CD4-positive, alpha-beta T cell treated with Interleukin-15 for 1 hour (primary cell): Measurements from ENCODE around the gene YWHAE.
"Not testable (repeated sequence)": the region's sequence is repeated elsewhere in the genome, so short reads cannot be mapped to it uniquely, and the experiment has no call there.

ENCODE experiments used
- DNase-seq: peaks from one replicate; pipeline ENCODE4 v3.0.0-alpha.2; 2020

YWHAE gene

DNA sequence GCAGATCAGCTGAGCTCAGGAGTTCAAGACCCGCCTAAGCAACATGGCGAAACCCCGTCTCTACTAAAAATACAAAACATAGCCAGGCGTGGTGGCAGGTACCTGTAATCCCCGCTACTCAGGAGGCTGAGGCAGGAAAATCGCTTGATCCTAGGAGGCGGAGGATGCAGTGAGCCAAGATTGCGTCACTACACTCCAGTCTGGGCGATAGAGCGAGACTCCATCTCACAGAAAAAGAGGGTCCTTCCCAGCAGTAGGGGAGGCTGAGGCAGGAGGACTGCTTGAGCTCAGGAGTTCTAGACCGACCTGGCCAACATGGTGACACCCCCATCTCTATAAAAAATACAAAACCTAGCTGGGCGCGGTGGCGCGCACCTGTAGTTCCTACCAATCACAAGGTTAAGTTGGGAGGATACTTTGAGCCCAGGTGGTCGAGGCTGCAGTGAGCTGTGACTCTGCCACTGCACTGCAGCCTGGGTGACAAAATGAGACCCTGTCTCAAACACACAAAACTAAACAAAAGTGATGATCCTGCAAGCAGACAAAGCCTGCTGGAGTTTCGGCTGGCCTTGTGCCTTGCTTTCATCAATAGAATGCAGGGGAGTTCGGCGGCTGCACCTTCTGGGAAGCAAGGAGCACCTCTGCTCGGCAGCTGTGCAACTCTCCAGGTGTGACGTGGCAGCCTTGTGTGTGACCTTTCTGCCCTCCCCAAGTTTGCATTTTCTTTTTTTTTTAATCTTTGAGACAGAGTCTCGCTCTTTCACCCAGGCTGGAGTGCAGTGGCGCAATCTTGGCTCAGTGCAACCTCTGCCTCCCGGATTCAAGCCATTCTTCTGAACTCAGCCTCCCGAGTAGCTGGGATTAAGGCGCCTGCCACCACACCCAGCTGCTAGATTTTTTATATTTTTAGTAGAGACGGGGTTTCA, 12.4 kb upstream of the YWHAE start:
- no peak for DNase-seq

DNA sequence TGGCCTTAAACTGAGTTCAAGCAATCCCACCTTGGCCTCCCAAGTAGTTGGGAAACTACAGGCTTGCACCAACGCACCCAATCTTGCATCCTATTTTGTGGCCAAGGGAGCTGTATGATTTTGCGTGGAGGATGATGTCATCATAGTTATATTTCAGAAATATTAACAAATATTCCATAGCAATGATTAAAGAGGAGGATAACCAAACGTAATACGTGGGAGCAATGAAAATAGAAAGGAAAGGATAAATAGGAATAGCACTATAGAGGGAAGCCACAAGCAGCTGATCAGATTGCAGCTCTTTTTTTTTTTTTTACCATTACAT, 2.2 kb upstream of the YWHAE start:
- no peak for DNase-seq

DNA sequence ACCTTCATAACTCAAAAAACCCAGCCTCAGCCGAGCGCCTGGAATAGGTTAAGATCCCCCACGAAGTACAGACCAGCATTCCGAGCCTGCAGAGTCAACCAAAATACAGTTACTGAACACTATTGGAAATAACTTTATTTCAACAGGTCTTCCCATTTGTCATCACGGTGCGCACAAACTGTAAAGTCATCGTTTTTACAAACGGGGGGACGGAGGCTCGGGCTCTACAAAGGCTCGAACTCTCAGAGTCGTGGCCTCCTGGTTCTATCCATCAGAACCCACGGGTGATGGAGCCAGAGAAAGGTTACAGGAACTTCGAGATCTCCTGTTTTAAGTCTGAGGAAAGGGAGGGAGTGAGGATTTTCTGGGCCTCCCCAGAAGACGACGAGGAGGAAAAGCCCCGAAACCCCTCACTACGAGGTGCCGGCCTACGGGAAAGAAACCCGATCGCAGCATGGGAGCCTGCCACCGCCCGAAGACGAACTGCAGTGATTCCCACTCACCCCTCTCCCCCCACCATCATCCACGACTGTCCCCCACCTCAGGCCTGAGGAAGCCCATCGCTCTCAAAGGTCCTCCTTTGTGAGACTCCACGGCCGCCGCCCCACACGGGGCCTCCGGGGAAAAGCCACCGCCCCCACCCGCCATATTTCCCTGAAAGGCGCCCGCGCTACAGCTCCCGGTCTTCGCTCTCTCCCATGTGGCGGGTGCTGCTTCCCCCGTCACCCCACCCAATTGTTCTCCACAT, 917 bp downstream of the YWHAE start:
- peak; percentile 28 for DNase-seq

DNA sequence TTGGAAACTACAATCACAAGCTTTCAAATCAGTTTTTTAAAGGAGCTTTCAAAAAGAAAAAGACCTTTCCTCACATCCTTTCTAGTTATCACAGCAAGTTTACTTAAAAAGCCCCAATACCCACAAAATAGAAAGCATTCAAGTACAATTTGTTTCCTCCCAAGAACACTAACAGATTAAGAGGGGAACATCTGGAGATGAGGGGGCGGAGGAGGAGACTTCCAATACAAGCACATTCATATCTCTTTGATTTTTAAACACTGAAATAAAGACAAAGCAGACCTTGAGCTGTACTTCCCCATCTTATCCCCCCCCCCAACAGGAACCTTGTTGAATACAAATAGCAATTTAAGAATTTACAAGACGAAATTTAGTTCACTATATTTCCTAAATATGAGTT, 2.0 kb downstream of the YWHAE start:
- no peak for DNase-seq

DNA sequence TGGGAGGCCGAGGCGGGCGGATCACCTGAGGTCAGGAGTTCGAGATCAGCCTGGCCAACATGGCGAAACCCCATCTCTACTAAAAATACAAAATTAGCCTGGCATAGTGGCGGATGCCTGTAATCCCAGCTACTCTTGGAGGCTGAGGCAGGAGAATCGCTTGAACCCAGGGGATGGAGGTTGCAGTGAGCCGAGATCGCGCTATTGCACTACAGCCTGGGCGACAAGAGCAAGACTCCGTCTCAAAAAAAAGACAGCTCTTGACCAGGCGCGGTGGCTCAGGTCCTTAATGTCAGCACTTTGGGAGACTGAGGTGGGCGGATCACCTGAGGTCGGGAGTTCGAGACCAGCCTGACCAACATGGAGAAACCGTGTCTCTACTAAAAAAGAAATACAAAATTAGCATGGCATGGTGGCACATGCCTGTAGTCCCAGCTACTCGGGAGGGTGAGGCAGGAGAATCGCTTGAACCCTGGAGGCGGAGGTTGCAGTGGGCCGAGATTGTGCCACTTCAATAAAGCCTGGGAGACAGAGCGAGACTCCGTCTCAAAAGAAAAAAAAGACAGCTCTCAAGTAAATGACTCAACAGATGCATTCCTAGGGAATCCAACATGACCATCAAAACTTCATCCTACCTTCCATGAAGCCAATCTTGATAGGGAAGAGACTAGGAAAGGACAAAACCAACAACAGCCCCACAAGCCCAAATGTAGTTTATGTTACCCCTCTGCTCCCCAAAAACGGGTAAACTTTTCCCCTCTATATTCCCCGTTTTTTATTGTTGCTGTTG, 4.0 kb downstream of the YWHAE start:
- DNase-seq, result not testable (repeated sequence)

DNA sequence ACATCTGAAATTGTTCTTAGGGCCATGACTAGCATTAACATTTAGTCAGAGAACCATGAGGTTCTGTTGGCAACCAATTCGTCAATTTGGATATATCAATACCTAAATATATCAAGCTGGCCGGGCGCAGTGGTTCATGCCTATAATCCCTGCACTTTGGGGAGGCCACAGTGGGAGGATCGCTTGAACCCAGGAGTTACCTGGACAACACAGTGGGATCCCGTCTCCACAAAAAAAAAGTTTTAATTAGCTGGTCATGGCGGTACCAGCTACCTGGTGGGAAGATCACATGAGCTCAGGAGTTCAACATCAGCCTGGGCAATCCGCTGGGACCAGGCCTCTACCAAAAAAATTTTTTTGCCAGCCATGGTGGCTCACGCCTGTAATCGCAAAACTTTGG, 8.4 kb downstream of the YWHAE start:
- DNase-seq, result no peak

DNA sequence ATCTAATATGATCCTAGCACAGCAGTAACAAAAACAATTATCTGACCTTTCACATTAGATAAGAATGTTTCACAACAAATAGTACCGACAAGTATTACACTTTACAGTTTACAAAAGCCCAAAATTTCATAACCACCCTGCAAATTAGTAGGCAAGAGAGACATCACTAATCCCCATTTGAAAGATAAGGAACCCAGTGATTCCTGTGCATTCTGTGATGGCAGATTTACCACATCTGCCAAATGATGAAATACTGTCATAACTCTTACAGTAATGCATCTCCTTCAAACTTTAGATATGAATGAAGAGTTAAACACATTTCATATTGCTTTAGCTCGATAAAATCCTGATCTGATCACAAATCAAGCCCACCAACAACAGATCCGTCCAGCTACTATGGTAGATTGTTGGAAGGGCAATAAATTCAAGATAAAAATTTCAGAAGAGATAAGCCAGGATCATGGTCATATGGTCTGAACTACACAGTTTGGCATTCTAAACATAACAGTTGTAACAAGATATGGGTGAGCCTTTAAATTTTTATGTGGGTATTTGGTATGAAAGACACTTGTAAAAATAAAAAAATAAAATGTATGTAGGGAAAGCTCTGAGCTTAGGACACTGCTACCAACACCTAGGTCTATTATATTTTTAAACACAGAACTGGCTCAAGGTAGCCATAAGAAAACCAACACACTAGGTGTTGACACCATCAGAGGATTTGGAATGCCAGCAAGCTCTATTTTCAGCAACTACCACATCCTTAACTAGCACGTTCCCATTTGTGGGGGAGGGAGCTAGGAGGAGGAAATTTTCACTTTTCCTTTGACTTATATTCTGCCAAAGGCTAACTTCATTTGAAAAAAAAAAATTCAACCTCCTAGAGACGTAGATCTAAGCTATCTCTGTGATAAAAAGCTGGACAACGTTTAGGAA, 9.3 kb downstream of the YWHAE start:
- DNase-seq, result no peak

DNA sequence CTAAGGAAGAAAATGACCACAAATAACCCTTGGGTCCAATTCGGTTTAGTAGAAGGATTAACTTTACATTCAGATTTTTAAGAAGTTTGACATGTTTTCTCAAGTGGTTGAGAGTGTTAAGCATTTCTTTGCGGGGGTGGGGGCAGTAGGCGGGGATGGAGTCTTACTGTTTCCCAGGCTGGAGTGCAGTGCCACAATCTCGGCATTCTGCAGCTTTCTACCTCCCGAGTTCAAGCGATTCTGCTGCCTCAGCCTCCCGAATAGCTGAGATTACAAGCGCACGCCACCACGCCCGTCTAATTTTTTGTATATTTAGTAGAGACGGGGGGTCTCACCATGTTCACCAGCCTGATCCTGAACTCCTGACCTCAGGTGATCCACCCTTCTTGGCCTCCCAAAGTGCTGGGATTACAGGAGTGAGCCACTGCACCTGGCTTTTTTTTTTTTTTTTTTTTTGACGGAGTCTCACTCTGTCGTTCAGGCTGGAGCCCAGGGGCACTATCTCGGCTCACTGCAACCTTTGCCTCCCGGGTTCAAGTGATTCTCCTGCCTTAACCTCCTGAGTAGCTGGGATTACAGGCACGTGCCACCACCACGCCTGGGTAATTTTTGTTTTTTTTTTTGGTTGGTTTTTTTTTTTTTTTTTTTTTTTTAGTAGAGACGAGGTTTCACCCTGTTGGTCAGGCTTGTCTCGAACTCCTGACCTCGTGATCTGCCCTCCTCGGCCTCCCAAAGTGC, 12.4 kb downstream of the YWHAE start:
- DNase-seq, result not testable (repeated sequence)

DNA sequence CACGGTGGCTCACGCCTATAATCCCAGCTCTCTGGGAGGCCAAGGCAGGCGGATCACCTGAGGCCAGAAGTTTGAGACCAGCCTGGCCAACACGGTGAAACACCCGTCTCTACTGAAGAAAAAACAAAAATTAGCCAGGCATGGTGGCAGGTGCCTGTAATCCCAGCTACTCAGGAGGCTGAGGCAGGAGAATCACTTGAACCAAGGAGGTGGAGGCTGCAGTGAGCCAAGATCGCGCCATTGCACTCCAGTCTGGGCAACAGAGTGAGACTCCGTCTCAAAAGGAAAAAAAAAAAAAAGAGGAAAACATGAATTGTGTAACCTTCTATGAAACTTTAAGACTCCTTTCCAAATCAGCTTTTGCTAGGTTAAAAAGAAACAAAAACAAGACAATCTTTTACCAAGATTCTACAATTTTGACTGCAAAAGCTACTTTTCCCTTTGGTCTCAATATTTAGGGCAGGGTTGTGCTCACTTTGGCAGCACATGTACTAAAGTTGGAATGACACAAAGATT, 13.3 kb downstream of the YWHAE start:
- DNase-seq, result not testable (repeated sequence)

DNA sequence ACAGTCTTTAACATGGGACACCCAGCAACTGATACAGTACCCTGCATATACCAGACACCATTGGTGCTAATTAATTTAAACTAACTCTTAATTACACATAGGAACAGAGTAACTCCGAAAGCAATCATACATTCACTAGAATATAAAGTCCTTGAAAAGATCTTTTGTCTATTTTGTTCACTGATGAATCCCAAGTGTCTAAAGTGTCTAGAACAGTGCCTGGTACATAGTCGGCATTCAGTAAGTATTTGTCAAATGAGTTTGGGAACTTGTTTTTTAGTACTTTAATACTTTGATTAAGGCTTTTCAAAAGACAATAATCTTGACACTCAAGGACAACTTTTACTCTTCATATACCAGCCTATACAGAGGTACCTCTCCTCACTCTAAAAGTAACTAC, 13.8 kb downstream of the YWHAE start:
- DNase-seq, result no peak

DNA sequence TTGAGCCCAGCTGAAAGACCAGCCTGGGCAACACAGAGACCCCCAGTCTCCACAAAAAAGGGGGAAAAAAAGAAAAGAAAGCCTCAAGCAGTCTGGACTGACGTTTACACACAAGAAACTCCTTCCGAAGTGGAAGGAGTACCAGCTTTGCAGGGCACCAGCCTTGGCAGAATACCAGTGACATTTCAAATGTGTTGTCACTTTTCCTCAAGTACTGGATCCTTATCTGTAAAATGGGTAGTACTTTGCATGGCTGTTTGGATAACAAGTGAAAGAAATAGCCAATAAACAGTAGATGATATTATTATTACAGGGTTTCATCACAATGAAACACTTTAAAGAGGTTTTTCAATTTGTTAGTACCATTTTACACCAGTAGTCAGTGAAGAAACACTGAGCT, 14.2 kb downstream of the YWHAE start:
- DNase-seq, result no peak

DNA sequence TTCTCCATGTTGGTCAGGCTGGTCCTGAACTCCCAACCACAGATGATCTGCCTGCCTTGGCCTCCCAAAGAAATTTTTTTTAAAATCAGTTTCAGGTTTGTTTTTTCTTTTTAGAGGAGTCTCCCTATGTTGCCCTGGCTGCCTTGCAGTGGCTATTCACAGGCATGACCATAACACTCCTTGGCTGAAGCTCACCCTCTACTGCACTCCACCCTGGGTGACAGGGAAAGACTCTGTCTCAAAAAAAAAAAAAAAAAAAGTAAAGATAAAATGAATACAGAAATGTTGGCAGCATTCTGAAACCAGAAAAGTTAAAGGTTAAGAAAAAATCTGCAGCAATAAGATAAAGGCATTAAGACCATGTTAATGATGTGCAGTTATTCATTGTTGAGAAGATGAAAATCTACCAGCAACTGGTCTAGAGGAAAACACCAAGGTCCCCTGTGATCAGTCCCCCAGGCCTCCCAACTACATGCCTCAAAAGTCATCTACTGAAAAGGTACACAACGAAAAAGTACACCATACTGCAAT, 15.1 kb downstream of the YWHAE start:
- DNase-seq, result no peak

DNA sequence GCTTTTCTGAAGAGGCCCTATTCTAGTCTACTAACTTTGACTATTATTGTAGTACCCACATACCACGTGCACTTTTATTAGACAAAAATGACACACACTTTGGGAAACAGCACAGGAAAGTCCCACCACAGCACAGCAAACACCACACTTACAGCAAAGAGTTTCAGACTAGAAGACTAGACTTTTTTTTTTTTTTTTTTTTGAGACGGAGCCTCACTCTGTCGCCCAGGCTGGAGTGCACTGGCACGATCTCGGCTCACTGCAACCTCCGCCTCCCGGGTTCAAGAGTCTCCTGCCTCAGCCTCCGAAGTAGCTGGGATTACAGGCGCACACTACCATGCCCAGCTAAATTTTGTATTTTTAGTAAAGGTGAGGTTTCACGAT, 20.1 kb downstream of the YWHAE start:
- DNase-seq, result peak; percentile 23

DNA sequence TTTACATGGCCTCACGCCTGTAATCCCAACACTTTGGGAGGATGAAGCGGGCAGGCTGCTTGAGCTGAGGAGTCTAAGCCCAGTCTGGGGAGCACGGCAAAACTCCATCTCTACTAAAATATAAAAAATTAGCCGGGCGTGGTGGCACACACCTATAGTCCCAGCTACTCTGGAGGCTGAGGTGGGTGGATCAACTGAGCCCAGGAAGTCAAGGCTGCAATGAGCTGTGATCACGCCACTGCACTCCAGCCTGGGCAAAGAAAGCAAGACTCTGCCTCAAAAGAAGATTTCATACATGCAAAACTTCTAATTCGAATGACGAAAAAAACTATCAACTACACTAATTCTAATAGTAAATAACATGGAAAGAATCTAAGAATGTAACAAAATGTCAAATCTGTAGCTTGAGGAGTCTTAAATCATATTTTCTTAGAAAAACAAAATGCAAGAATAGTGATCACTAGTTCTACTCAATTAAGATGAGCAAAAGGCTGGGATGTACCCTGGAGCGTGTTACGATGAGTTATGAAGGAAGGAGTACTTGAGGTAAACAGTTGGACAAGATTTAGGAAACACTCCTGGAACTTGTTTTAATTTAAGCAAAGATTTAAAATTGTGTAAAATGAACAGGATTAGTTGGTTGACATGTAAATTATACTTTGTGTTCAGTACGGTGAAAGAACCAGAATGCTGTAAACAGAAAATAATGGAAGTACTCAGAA, 20.7 kb downstream of the YWHAE start:
- no peak for DNase-seq

DNA sequence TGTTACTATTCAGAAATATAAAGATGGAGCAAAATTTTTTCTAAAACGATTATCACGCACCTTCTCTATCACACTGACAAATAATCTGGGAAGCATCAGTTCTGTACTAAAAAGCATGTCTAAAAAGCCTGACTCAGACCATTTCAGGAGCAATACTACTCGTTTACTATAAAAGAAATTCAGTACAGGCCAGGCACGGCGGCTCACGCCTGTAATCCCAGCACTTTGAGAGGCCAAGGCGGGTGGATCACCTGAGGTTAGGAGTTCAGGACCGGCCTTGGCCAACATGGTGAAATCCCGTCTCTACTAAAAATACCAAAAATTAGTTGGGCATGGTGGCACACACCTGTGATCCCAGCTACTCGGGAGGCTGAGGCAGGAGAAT, 21.6 kb downstream of the YWHAE start:
- not testable (repeated sequence) for DNase-seq

DNA sequence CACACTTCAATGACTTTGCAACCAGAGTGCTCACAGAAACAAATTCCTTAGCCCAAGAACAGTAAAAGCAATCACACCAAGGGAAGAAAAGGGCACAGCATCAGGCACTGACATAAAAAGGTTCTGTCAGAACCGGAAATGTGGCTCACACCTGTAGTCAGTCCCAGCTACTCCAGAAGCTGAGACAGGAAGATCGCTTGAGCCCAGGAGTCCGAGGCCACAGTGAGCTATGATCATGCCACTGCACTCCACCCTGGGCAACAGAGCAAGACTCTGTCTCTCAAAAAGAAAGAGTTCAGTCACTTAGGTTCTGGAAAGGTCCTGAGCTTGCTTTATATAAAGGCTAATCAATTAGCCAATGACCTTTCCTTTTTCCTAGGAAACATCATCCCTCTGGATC, 22.7 kb downstream of the YWHAE start:
- DNase-seq, result no peak

DNA sequence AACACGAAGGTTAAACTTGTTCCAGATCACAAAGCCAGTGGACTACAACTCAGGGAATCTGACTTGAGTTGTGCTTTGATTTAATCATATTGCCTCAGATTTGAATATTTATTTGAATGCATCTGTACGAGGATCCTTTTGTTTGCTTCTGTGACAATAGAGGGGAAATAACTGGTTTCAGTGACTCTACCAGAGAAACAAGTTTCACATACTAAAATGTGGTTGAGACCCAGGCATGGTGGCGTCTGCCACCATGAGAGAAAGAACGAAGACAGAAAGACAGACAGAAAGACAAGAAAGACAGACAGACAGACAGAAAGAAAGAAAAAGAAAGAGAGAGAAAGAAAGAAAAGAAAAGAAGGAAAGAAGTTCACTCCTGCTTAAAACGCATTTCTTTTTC, 24.0 kb downstream of the YWHAE start:
- no peak for DNase-seq

DNA sequence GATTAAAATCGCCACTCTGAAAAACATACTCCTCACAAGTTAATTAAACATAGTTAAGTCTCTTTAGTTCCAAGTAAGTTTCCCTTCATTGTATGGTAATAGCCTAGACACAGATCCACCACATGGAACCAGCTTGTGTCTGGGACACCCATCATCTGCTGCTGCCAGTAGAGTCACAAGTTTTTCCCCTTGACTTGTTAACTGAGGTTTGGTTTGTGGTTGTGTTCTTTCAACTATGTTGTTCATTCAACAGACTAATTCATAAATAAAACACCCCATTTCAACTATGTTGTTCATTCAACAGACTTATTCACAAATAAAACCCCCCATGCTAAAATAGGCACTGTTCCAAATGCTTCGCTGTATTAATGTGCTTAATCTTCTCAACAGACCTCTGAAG, 24.4 kb downstream of the YWHAE start:
- no peak for DNase-seq

DNA sequence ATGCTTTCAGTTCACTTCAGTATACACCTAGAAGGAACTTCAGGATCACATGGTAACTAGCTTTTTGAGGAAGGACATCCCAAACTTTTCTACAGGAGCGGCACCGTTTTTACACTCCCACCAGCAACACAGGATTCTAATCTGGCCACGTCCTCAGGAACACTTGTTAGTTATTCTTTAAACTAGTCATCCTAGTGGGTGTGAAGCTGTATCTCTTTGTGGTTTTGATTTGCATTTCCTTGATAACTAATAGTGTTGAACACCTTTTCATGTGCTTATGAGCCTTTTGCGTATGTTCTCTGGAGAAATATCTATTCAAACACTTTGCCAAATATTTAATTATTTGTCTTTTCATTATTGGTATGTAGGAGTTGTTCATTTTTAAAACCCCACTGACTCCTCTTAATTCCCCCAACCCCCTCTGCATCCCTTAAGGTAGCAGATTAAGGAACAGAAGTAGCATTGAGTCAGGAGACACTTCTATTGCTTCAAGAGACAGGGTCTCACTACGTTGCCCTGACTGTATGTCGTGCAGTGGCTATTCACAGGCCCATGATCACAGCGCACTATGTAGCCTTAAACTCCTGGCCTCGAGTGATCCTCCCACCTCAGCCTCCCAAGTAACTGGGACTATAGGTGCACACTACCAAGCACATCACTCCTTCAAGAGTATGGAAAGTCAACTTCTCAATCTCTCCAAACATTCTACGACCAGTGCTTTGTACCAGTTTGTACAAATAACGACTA, 25.4 kb downstream of the YWHAE start:
- no peak for DNase-seq
